NB4 (cell line): ENCODE measurements around the gene CCDC177.

ENCODE experiments used
- CTCF ChIP-seq: IDR thresholded peaks from one replicate; pipeline ENCODE4 v1.5.1; 2012; ENCODE audit warnings: low read depth, low read length
- MAX ChIP-seq: IDR thresholded peaks from 2 replicates; pipeline ENCODE4 v1.6.1; 2011; ENCODE audit warnings: low read depth, low read length
- MYC ChIP-seq: IDR thresholded peaks from 2 replicates; pipeline ENCODE4 v1.6.1; 2011; ENCODE audit warnings: low read depth, low read length
- POLR2A ChIP-seq: IDR thresholded peaks from 2 replicates; pipeline ENCODE4 v1.6.1; 2011; ENCODE audit warnings: mild to moderate bottlenecking; ENCODE audit not compliant: insufficient read length; ENCODE audit errors: extremely low read depth

GRCh38 chr14:69600304-69600891 lies 25.7 kb upstream of the CCDC177 start:
- TF ChIP-seq POLR2A, result no peak
- no peak for TF ChIP-seq CTCF
- TF ChIP-seq MAX, result no peak
- no peak for TF ChIP-seq MYC
